Caco-2 (cell line): Measurements from ENCODE around the gene MZT2A. TPM values are rescaled to one million over a fixed set of nuclear protein-coding genes. Genes with fewer than 3 reads are reported as not detected.
"Not testable (repeated sequence)": the region's sequence is repeated elsewhere in the genome, so short reads cannot be mapped to it uniquely, and the experiment has no call there.

Source experiments
- BruUV-seq: library from RNA; stranded (reverse); fragments of 400-500 nt; replicated peaks from 2 replicates; lab custom pipeline; 2021; lab: Mats Ljungman, UMichigan
- CTCF ChIA-PET: fragments of 300-600 bp; sonication (Branson Sonifier 250); formaldehyde crosslinking; loops from one replicate; lab custom pipeline; 2022; ENCODE audit warnings: antibody characterized with exemption; lab: Charles Lee
- POLR2A ChIA-PET: fragments of 300-600 bp; sonication (Branson Sonifier 250); formaldehyde crosslinking; loops from one replicate; lab custom pipeline; 2022; ENCODE audit warnings: antibody characterized with exemption; lab: Charles Lee
- DNase-seq, 2 experiments: peaks; one replicate each; pipeline versions ENCODE4 v3.0.0 to v3.0.0-alpha.2; 2020 to 2022
- H3K27me3 ChIP-seq: replicated peaks from 2 replicates; pipeline ENCODE4 v1.6.0; 2011; ENCODE audit warnings: low read length; ENCODE audit not compliant: control insufficient read depth, insufficient read depth
- H3K36me3 ChIP-seq: 2 replicates; pipeline ENCODE4 v1.5.1; 2011; ENCODE audit warnings: low read length; ENCODE audit not compliant: control insufficient read depth, insufficient read depth
- H3K4me1 ChIP-seq: fragments of 250-450 bp; sonication (Bioruptor Pico); 2 replicates; pipeline ENCODE4 v1.5.1; 2020; ENCODE audit warnings: mild to moderate bottlenecking
- H3K4me3 ChIP-seq: 2 replicates; pipeline ENCODE4 v1.5.1; 2011; ENCODE audit warnings: low read depth, mild to moderate bottlenecking, control low read depth, low read length
- H3K9me3 ChIP-seq: fragments of 250-450 bp; sonication (Bioruptor Pico); 2 replicates; pipeline ENCODE4 v1.5.1; 2020; ENCODE audit warnings: mild to moderate bottlenecking, moderate library complexity
- H3K27ac Mint-ChIP-seq: one replicate; pipeline ENCODE4 v1.8.0; 2022; ENCODE audit warnings: mixed read lengths; ENCODE audit not compliant: unreplicated experiment
- H3K27me3 Mint-ChIP-seq: one replicate; pipeline ENCODE4 v1.8.0; 2022; ENCODE audit warnings: mixed read lengths; ENCODE audit not compliant: insufficient read depth, unreplicated experiment
- H3K36me3 Mint-ChIP-seq: one replicate; pipeline ENCODE4 v1.8.0; 2022; ENCODE audit warnings: mild to moderate bottlenecking, mixed read lengths; ENCODE audit not compliant: insufficient read depth, unreplicated experiment
- H3K4me1 Mint-ChIP-seq: one replicate; pipeline ENCODE4 v1.8.0; 2022; ENCODE audit warnings: low read depth, mixed read lengths; ENCODE audit not compliant: unreplicated experiment
- H3K4me3 Mint-ChIP-seq: one replicate; pipeline ENCODE4 v1.8.0; 2022; ENCODE audit warnings: mild to moderate bottlenecking, moderate library complexity, mixed read lengths; ENCODE audit not compliant: unreplicated experiment
- H3K9me3 Mint-ChIP-seq: one replicate; pipeline ENCODE4 v1.8.0; 2022; ENCODE audit warnings: mixed read lengths; ENCODE audit not compliant: unreplicated experiment
- intact Hi-C: fragments of 100-400 bp; cut with micrococcal nuclease; formaldehyde crosslinking; loops from one replicate; pipeline ENCODE4 v1.10.0; 2022; ENCODE audit not compliant: unreplicated experiment
- total RNA-seq: library from RNA; stranded (reverse); gene quantifications from 2 replicates; pipeline ENCODE4 v1.2.3, GENCODE V29; 2022
- TF ChIP-seq, protein P1 (sequence below), 2 experiments: fragments of 200-600 bp in 1 of 2; IDR thresholded peaks; 1 replicate in 1 of 2; 2 replicates in 1 of 2; pipeline versions ENCODE4 v1.5.1 to v1.8.0; 2011 to 2022; ENCODE audit warnings: antibody characterized with exemption in 1 of 2, control low read depth in 1 of 2, inconsistent platforms in 1 of 2, low read depth in 1 of 2, low read length in 1 of 2, mild to moderate bottlenecking in 1 of 2, moderate library complexity in 1 of 2; ENCODE audit not compliant: insufficient read depth in 1 of 2, severe bottlenecking in 1 of 2, unreplicated experiment in 1 of 2

The MZT2A gene
- total RNA-seq, 1 experiment from 2014 or later, result 275 TPM

DNA sequence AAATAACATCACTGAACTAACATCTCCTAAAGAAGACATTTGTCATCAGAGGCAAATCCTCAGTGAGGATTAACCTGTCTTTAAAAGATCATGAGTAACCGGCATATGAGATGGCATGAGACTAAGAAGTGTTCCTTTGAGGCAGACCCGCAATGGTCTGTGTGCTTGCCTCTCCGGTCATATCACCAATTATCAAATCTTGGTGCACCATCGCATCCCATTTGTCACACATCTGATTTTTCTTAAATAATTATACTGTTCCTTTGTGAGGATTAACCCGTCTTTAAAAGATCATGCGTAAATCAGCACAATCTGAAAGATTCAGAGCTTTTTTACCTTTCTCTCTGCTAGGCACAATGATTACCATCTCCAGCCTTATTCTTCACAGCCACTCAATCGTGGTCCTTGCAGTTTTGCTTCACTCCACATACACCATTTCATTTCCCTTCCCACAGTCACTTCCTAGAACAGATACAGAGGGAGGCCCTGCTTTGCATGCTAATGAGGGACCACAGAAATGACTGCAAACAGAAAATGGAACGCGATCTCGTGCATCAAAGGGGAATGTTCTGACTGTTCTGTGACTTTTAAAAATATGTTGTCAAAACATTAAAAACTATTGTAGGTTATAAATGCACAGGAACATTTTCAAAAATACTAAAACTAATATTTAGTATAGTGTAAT lies 40.8 kb downstream of the MZT2A start:
- H3K27ac Mint-ChIP-seq, H3K27me3 Mint-ChIP-seq, H3K36me3 Mint-ChIP-seq, H3K27me3 ChIP-seq, DNase-seq, H3K9me3 Mint-ChIP-seq, H3K9me3 ChIP-seq, BruUV-seq, H3K4me1 Mint-ChIP-seq, H3K4me3 ChIP-seq, intact Hi-C loops, POLR2A ChIA-PET, CTCF ChIA-PET, H3K4me1 ChIP-seq, H3K36me3 ChIP-seq, H3K4me3 Mint-ChIP-seq: not testable (repeated sequence)

- H3K4me3 ChIP-seq, H3K4me1 ChIP-seq, intact Hi-C loops, H3K27ac Mint-ChIP-seq, H3K27me3 ChIP-seq, H3K36me3 Mint-ChIP-seq, POLR2A ChIA-PET, H3K9me3 ChIP-seq, H3K9me3 Mint-ChIP-seq, DNase-seq, BruUV-seq, H3K4me1 Mint-ChIP-seq, CTCF ChIA-PET, H3K4me3 Mint-ChIP-seq, H3K36me3 ChIP-seq: not testable (repeated sequence)
- peaks cover 12% of the 10 kb centered on the region for H3K27me3 Mint-ChIP-seq
Observed at GRCh38 chr2:131447981-131448380, 44.2 kb downstream of the MZT2A start.

- Mint-ChIP-seq H3K4me3 (no peak overlapping the region), H3K27ac (no peak overlapping the region), H3K27me3 (peaks cover 20% of the 10 kb centered on the region), H3K36me3 (no peaks in the 10 kb centered on the region), H3K4me1 (no peaks in the 10 kb centered on the region), H3K9me3 (no peaks in the 10 kb centered on the region)
- no peaks in the 10 kb centered on the region for H3K36me3 ChIP-seq
- H3K4me1 ChIP-seq, result no peaks in the 10 kb centered on the region
- POLR2A ChIA-PET, result no interaction called here
- DNase-seq, result no peak
- intact Hi-C loops, result no loop called here
- H3K9me3 ChIP-seq, result no peaks in the 10 kb centered on the region
- no peaks in the 10 kb centered on the region for H3K27me3 ChIP-seq
- H3K4me3 ChIP-seq, result no peak overlapping the region
- TF ChIP-seq, protein P1, sequence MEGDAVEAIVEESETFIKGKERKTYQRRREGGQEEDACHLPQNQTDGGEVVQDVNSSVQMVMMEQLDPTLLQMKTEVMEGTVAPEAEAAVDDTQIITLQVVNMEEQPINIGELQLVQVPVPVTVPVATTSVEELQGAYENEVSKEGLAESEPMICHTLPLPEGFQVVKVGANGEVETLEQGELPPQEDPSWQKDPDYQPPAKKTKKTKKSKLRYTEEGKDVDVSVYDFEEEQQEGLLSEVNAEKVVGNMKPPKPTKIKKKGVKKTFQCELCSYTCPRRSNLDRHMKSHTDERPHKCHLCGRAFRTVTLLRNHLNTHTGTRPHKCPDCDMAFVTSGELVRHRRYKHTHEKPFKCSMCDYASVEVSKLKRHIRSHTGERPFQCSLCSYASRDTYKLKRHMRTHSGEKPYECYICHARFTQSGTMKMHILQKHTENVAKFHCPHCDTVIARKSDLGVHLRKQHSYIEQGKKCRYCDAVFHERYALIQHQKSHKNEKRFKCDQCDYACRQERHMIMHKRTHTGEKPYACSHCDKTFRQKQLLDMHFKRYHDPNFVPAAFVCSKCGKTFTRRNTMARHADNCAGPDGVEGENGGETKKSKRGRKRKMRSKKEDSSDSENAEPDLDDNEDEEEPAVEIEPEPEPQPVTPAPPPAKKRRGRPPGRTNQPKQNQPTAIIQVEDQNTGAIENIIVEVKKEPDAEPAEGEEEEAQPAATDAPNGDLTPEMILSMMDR (IDR thresholded peaks at IDR 0.05; ENCODE audit: insufficient read depth in 1 of 2, low read depth in 1 of 2, low read length in 1 of 2, severe bottlenecking in 1 of 2, unreplicated experiment in 1 of 2), result no peak
- CTCF ChIA-PET, result no interaction called here
- no TSS peak for BruUV-seq
Observed at GRCh38 chr2:131445896-131446295, 46.3 kb downstream of the MZT2A start.

GRCh38 chr2:131445515-131445797 lies 46.7 kb downstream of the MZT2A start:
- H3K27ac Mint-ChIP-seq, H3K4me1 Mint-ChIP-seq, H3K4me3 Mint-ChIP-seq, H3K27me3 ChIP-seq, H3K4me3 ChIP-seq, H3K9me3 ChIP-seq, BruUV-seq, POLR2A ChIA-PET, H3K9me3 Mint-ChIP-seq, H3K4me1 ChIP-seq, DNase-seq, H3K36me3 Mint-ChIP-seq, H3K36me3 ChIP-seq, intact Hi-C loops, CTCF ChIA-PET: not testable (repeated sequence)
- H3K27me3 Mint-ChIP-seq, result peaks cover 24% of the 10 kb centered on the region

- H3K4me3 ChIP-seq, H3K27me3 ChIP-seq, H3K9me3 Mint-ChIP-seq, POLR2A ChIA-PET, H3K36me3 ChIP-seq, H3K4me1 Mint-ChIP-seq, BruUV-seq, CTCF ChIA-PET, H3K36me3 Mint-ChIP-seq, H3K4me1 ChIP-seq, H3K4me3 Mint-ChIP-seq, H3K27ac Mint-ChIP-seq, DNase-seq, H3K9me3 ChIP-seq, intact Hi-C loops: not testable (repeated sequence)
- H3K27me3 Mint-ChIP-seq, result peaks cover 21% of the 10 kb centered on the region
Observed at GRCh38 chr2:131444736-131445514, 47.3 kb downstream of the MZT2A start.

DNA sequence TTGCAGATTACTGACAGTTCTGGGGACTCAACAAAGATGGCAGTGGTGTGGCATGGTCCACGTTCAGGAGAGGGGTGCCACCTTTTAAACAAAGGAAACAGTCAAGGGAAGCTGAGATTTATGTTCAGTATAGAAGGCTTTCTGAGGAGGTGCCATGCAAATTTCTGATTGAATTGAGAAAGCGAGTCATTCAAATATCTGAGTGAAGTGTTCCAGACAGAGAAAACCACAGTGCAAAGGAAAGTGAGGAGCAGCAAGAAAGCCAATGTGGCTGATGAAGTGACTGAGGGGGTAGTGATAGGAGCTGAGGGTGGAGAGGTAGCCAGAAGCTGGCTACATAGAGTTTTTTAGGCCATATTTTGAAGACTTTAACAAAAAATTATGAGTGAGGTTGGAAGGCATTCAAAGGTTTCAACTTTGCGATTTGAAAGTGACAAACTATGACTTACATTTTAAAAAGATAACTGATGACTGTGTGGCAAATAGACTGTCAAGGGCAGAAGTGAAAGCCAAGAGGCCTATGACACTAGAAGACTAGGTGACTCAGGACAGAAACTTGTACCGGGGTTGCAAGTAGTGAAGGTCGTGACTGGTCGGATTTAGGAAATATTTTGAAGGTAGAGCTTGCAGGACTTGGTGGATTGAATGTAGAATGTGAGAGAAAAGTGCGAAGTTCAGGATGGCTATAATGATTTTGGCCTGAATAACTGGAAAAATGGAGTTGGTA lies 51.3 kb downstream of the MZT2A start:
- intact Hi-C loops, H3K27me3 ChIP-seq, H3K36me3 Mint-ChIP-seq, H3K4me1 ChIP-seq, H3K36me3 ChIP-seq, H3K27ac Mint-ChIP-seq, H3K4me3 ChIP-seq, H3K9me3 Mint-ChIP-seq, CTCF ChIA-PET, H3K4me1 Mint-ChIP-seq, DNase-seq, POLR2A ChIA-PET, H3K9me3 ChIP-seq, BruUV-seq, H3K4me3 Mint-ChIP-seq: not testable (repeated sequence)
- H3K27me3 Mint-ChIP-seq, result peaks cover 12% of the 10 kb centered on the region
